ENCODE measurements around the gene MAOA.

The MAOA gene

GRCh38 chrX:43756076-43756475, 100.0 kb downstream of the MAOA start:
- no CpG with 5 or more reads among the region's 5 CpGs for WGBS (ENCODE audit: extremely low coverage, insufficient coverage, insufficient read length)
- no peak overlapping the region for H4K8ac ChIP-seq (ENCODE audit: low read depth, low read length)

GRCh38 chrX:43758044-43758443, 101.9 kb downstream of the MAOA start:
- Histone ChIP-seq H3K79me1 (ENCODE audit: low read length) (no peaks in the 10 kb centered on the region), H4K8ac (ENCODE audit: low read depth, low read length) (no peak overlapping the region), H3K23ac (ENCODE audit: low read length) (no peak overlapping the region), H3K27me3 (ENCODE audit: insufficient read depth, low read length) (no peaks in the 10 kb centered on the region), H2AFZ (ENCODE audit: insufficient read depth, low read length, poor library complexity) (no peak overlapping the region), H3K4me1 (ENCODE audit: control insufficient read depth in 1 of 2, insufficient read depth in 2 of 2, low read length in 2 of 2) (no peaks in the 10 kb centered on the region), H4K12ac (ENCODE audit: low read depth, low read length) (no peak overlapping the region), H2BK120ac (ENCODE audit: insufficient read depth, low read length, poor library complexity) (no peak overlapping the region), H2BK12ac (ENCODE audit: low read length) (no peak overlapping the region), H3K18ac (ENCODE audit: low read length) (no peak overlapping the region), H3K9me3 (ENCODE audit: insufficient read depth, low read depth, low read length) (no peaks in the 10 kb centered on the region), H3K4me3 (ENCODE audit: low read depth, low read length) (no peak overlapping the region), H3K9ac (ENCODE audit: low read length) (no peak overlapping the region), H3K14ac (ENCODE audit: low read length) (no peak overlapping the region), H2AK5ac (ENCODE audit: low read length) (no peak overlapping the region), H3K4ac (ENCODE audit: low read depth, low read length) (no peak overlapping the region), H3K4me2 (ENCODE audit: low read length) (no peak overlapping the region), H2BK5ac (ENCODE audit: low read depth, low read length, poor library complexity) (no peak overlapping the region), H3K36me3 (ENCODE audit: control insufficient read depth in 1 of 2, insufficient read depth in 2 of 2, low read length in 2 of 2) (no peaks in the 10 kb centered on the region), H4K91ac (ENCODE audit: low read depth, low read length) (no peak overlapping the region), H3K79me2 (ENCODE audit: control insufficient read depth, insufficient read depth, low read length, poor library complexity) (no peaks in the 10 kb centered on the region), H3K27ac (ENCODE audit: low read depth, low read length) (no peak overlapping the region)
- DNase-seq = no peak
- no CpG with 5 or more reads among the region's 7 CpGs for WGBS (ENCODE audit: extremely low coverage, insufficient coverage, insufficient read length)

More at GRCh38 chrX:43756076-43756475, 100.0 kb downstream of the MAOA start:
- Histone ChIP-seq H3K4me2 (ENCODE audit: low read length) (no peak overlapping the region), H3K14ac (ENCODE audit: low read length) (no peak overlapping the region), H2BK12ac (ENCODE audit: low read length) (no peak overlapping the region), H3K27me3 (ENCODE audit: insufficient read depth, low read length) (no peaks in the 10 kb centered on the region), H3K18ac (ENCODE audit: low read length) (no peak overlapping the region), H4K12ac (ENCODE audit: low read depth, low read length) (no peak overlapping the region), H3K36me3 (ENCODE audit: control insufficient read depth in 1 of 2, insufficient read depth in 2 of 2, low read length in 2 of 2) (no peaks in the 10 kb centered on the region), H4K91ac (ENCODE audit: low read depth, low read length) (no peak overlapping the region), H3K4ac (ENCODE audit: low read depth, low read length) (no peak overlapping the region), H3K79me1 (ENCODE audit: low read length) (no peaks in the 10 kb centered on the region), H3K9ac (ENCODE audit: low read length) (no peak overlapping the region), H3K9me3 (ENCODE audit: insufficient read depth, low read depth, low read length) (no peaks in the 10 kb centered on the region), H3K27ac (ENCODE audit: low read depth, low read length) (no peak overlapping the region), H2AK5ac (ENCODE audit: low read length) (no peak overlapping the region), H3K23ac (ENCODE audit: low read length) (no peak overlapping the region), H2BK120ac (ENCODE audit: insufficient read depth, low read length, poor library complexity) (no peak overlapping the region), H3K4me3 (ENCODE audit: low read depth, low read length) (no peak overlapping the region), H2BK5ac (ENCODE audit: low read depth, low read length, poor library complexity) (no peak overlapping the region), H2AFZ (ENCODE audit: insufficient read depth, low read length, poor library complexity) (no peak overlapping the region), H3K4me1 (ENCODE audit: control insufficient read depth in 1 of 2, insufficient read depth in 2 of 2, low read length in 2 of 2) (no peaks in the 10 kb centered on the region), H3K79me2 (ENCODE audit: control insufficient read depth, insufficient read depth, low read length, poor library complexity) (no peaks in the 10 kb centered on the region)
- no peak for DNase-seq

GRCh38 chrX:43785930-43786591, 130.0 kb downstream of the MAOA start:
- Histone ChIP-seq H2BK12ac (ENCODE audit: low read length) (no peak overlapping the region), H3K23ac (ENCODE audit: low read length) (no peak overlapping the region), H3K14ac (ENCODE audit: low read length) (no peak overlapping the region), H3K9me3 (ENCODE audit: insufficient read depth, low read depth, low read length) (no peaks in the 10 kb centered on the region), H3K36me3 (ENCODE audit: control insufficient read depth in 1 of 2, insufficient read depth in 2 of 2, low read length in 2 of 2) (no peaks in the 10 kb centered on the region), H3K4me1 (ENCODE audit: control insufficient read depth in 1 of 2, insufficient read depth in 2 of 2, low read length in 2 of 2) (no peaks in the 10 kb centered on the region), H3K4me2 (ENCODE audit: low read length) (no peak overlapping the region), H2AK5ac (ENCODE audit: low read length) (no peak overlapping the region), H2BK120ac (ENCODE audit: insufficient read depth, low read length, poor library complexity) (no peak overlapping the region), H4K91ac (ENCODE audit: low read depth, low read length) (no peak overlapping the region), H2BK5ac (ENCODE audit: low read depth, low read length, poor library complexity) (no peak overlapping the region), H3K79me1 (ENCODE audit: low read length) (no peaks in the 10 kb centered on the region), H3K27ac (ENCODE audit: low read depth, low read length) (no peak overlapping the region), H2AFZ (ENCODE audit: insufficient read depth, low read length, poor library complexity) (no peak overlapping the region), H3K4ac (ENCODE audit: low read depth, low read length) (no peak overlapping the region), H3K18ac (ENCODE audit: low read length) (no peak overlapping the region), H3K27me3 (ENCODE audit: insufficient read depth, low read length) (no peaks in the 10 kb centered on the region), H3K9ac (ENCODE audit: low read length) (no peak overlapping the region), H4K12ac (ENCODE audit: low read depth, low read length) (no peak overlapping the region), H4K8ac (ENCODE audit: low read depth, low read length) (no peak overlapping the region), H3K79me2 (ENCODE audit: control insufficient read depth, insufficient read depth, low read length, poor library complexity) (no peaks in the 10 kb centered on the region), H3K4me3 (ENCODE audit: low read depth, low read length) (no peak overlapping the region)
- DNase-seq = no peak
- WGBS (ENCODE audit: extremely low coverage, insufficient coverage, insufficient read length) = no CpG with 5 or more reads among the region's 5 CpGs
